GM12878 (cell line): ENCODE results near the gene LSM14B.

Source experiments
- CHD2 ChIP-seq: IDR thresholded peaks from 2 replicates; pipeline ENCODE4 v1.6.1; 2011; ENCODE audit warnings: low read depth, low read length, improper control_type of control experiment, borderline replicate concordance
- CTCF ChIP-seq, 3 experiments: IDR thresholded peaks in 2 of 3; conservative IDR thresholded peaks in 1 of 3; 2 replicates each; pipeline ENCODE4 v1.5.1; 2011; ENCODE audit warnings: low read depth in 3 of 3, low read length in 3 of 3, mild to moderate bottlenecking in 3 of 3, control low read depth in 2 of 3, moderate library complexity in 2 of 3, inconsistent platforms in 1 of 3, mixed read lengths in 1 of 3; ENCODE audit not compliant: control insufficient read depth in 2 of 3, insufficient read depth in 1 of 3; ENCODE audit errors: extremely low read depth in 1 of 3
- ETV6 ChIP-seq, 2 experiments: fragments of 450-650 bp in 1 of 2; IDR thresholded peaks in 1 of 2; conservative IDR thresholded peaks in 1 of 2; 2 replicates each; pipeline ENCODE4 v1.6.1; 2014; ENCODE audit warnings: antibody characterized with exemption in 1 of 2, borderline replicate concordance in 1 of 2, low read depth in 1 of 2, mild to moderate bottlenecking in 1 of 2, moderate library complexity in 1 of 2
- MAX ChIP-seq: IDR thresholded peaks from 2 replicates; pipeline ENCODE4 v1.6.1; 2012; ENCODE audit warnings: low read depth, low read length, improper control_type of control experiment
- MXI1 ChIP-seq: fragments of 150-350 bp; IDR thresholded peaks from 2 replicates; pipeline ENCODE4 v1.6.1; 2011; ENCODE audit warnings: low read depth, mild to moderate bottlenecking, inconsistent platforms, low read length, improper control_type of control experiment
- NFIC ChIP-seq: IDR thresholded peaks from 2 replicates; pipeline ENCODE4 v1.6.1; 2012; ENCODE audit warnings: low read depth, mild to moderate bottlenecking, inconsistent platforms, low read length, moderate library complexity
- POLR2A ChIP-seq: IDR thresholded peaks from 2 replicates; pipeline ENCODE4 v1.6.1; 2011; ENCODE audit warnings: low read depth, mild to moderate bottlenecking, low read length
- RAD21 ChIP-seq: IDR thresholded peaks from 2 replicates; pipeline ENCODE4 v1.6.1; 2011; ENCODE audit warnings: mild to moderate bottlenecking, low read depth, low read length, moderate library complexity; ENCODE audit not compliant: insufficient read depth
- RFX5 ChIP-seq: IDR thresholded peaks from 2 replicates; pipeline ENCODE4 v1.6.1; 2011; ENCODE audit warnings: low read depth, low read length, improper control_type of control experiment
- USF2 ChIP-seq: IDR thresholded peaks from 2 replicates; pipeline ENCODE4 v1.6.1; 2011; ENCODE audit warnings: low read depth, low read length, improper control_type of control experiment, borderline replicate concordance

- TF ChIP-seq RAD21 (no peak), USF2 (no peak), MAX (no peak), CTCF (IDR thresholded peaks at IDR 0.05 in 2 of 3, conservative IDR thresholded peaks at IDR 0.05 in 1 of 3; ENCODE audit: control insufficient read depth in 2 of 3, extremely low read depth in 1 of 3, insufficient read depth in 1 of 3, low read depth in 3 of 3, low read length in 3 of 3) (no peak), CHD2 (no peak), RFX5 (no peak), MXI1 (no peak), ETV6 (conservative IDR thresholded peaks at IDR 0.05 in 1 of 2, IDR thresholded peaks at IDR 0.05 in 1 of 2; ENCODE audit: borderline replicate concordance in 1 of 2, low read depth in 1 of 2) (no peak), POLR2A (no peak), NFIC (no peak)
These were observed 38.6 kb downstream of the LSM14B start for GRCh38 chr20:62160876-62161275.
